ENCODE results near the gene CACFD1. TPM values are rescaled to one million over a fixed set of nuclear protein-coding genes. Genes with fewer than 3 reads are reported as not detected.

Gene CACFD1
- total RNA-seq, 1 experiment from 2014 or later: 7.5 TPM

DNA sequence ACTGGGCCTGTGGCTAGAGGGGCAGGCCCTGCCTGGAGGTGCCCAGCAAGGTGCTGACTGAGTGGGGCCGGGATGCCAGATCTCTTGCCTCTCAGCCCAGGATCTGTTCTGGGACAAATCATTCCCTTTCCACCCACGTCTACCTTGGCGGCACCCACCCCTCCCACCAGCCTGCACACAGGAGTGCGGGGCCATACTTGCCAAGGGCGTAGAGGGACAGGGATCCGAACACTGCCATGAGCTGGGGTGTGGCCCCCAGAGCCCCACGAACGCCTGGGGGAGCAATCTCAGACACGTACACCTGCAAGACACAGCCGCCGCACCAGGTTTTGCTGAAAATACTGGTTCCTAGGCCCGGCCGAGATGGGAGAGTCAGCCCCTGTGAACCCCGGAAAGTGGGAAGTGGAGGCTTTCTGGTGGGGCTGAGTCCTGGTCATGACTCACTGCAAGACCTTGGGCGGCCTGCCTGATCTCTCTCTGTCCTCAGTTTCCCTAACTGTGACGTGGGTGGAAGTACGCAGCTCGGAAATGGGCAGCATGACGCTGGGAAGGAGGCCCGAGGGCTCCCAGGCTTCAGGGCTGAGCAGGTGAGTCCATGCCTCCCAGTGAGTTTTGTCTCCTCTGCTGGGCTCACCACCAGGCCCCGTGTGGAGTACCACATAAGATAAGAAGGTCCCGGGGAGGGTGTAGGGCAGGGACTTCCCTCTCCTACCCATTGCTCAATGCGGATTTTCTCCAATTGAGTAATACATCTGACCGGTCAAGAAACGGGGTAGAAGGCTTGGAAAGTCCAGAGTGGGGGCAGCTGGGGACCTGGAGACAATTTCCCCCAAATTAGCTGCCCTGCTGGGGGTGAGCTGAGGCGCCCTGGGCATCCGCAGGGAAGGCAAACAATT lies 16.5 kb downstream of the CACFD1 start:
- Histone ChIP-seq H4K20me1 (ENCODE audit: low read length) (no peaks in the 10 kb centered on the region), H3K9me3 (ENCODE audit: low read length) (no peaks in the 10 kb centered on the region), H3F3A (ENCODE audit: low read length, unreplicated experiment) (no peaks in the 10 kb centered on the region), H3K4me2 (ENCODE audit: low read length) (no peak overlapping the region), H3K4me1 (ENCODE audit: insufficient read depth, low read length) (peaks cover 10% of the 10 kb centered on the region), H3K27ac (ENCODE audit: low read length) (no peak overlapping the region), H3K36me3 (ENCODE audit: low read depth, low read length) (no peaks in the 10 kb centered on the region; the same call in 1 of the 2 replicates), H3K9ac (ENCODE audit: low read length) (no peak overlapping the region), H3K27me3 (ENCODE audit: low read length) (no peaks in the 10 kb centered on the region), H2AFZ (ENCODE audit: low read length) (no peak overlapping the region), H3K4me3 (ENCODE audit: low read length) (no peak overlapping the region), H3K9me2 (replicated peaks; ENCODE audit: low read length) (no peaks in the 10 kb centered on the region), H3K79me2 (ENCODE audit: low read length) (peaks cover 11% of the 10 kb centered on the region)
- intact Hi-C loops (cut with micrococcal nuclease): no loop called here
- DNase-seq (no peak), ATAC-seq (no peak)
- POLR2A ChIA-PET (ENCODE audit: unreplicated experiment): no interaction called here
- TSS peak; percentile 2 for BruUV-seq (replicated peaks)
- CTCF ChIA-PET: no interaction called here
- TF ChIP-seq, protein P1, sequence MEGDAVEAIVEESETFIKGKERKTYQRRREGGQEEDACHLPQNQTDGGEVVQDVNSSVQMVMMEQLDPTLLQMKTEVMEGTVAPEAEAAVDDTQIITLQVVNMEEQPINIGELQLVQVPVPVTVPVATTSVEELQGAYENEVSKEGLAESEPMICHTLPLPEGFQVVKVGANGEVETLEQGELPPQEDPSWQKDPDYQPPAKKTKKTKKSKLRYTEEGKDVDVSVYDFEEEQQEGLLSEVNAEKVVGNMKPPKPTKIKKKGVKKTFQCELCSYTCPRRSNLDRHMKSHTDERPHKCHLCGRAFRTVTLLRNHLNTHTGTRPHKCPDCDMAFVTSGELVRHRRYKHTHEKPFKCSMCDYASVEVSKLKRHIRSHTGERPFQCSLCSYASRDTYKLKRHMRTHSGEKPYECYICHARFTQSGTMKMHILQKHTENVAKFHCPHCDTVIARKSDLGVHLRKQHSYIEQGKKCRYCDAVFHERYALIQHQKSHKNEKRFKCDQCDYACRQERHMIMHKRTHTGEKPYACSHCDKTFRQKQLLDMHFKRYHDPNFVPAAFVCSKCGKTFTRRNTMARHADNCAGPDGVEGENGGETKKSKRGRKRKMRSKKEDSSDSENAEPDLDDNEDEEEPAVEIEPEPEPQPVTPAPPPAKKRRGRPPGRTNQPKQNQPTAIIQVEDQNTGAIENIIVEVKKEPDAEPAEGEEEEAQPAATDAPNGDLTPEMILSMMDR (conservative IDR thresholded peaks at IDR 0.05; ENCODE audit: low read depth, low read length): no peak
- TF ChIP-seq EZH2 (IDR thresholded peaks at IDR 0.05; ENCODE audit: low read length, unreplicated experiment) (no peak), EZH2phosphoT487 (IDR thresholded peaks at IDR 0.05; ENCODE audit: borderline replicate concordance, low read length) (no peak)

DNA sequence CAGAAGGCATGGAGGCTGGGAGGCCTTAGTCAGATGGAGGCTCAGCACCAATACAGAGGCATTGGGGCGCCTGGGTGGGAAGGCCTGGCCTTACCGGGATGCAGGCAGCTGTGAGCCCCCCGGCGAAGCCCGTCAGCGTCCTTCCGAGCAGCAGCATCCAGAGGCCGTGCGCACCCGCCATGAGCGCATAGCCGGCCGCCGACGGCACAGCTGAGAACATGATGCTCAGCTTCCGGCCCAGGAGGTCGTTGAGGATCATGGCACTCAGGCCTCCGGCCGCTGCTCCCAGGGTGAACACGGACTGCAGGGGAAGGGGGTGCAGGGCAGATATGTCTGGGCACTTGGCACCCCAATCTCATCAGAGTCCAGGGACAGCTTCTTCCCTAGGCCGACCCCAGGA lies 17.2 kb downstream of the CACFD1 start:
- Histone ChIP-seq H3K36me3 (ENCODE audit: low read depth, low read length) (no peaks in the 10 kb centered on the region; the same call in 1 of the 2 replicates), H3K79me2 (ENCODE audit: low read length) (peaks cover 11% of the 10 kb centered on the region), H3K4me3 (ENCODE audit: low read length) (no peak overlapping the region), H3K9me2 (replicated peaks; ENCODE audit: low read length) (no peaks in the 10 kb centered on the region), H3K4me2 (ENCODE audit: low read length) (no peak overlapping the region), H3K9me3 (ENCODE audit: low read length) (no peaks in the 10 kb centered on the region), H2AFZ (ENCODE audit: low read length) (no peak overlapping the region), H3K27ac (ENCODE audit: low read length) (no peak overlapping the region), H3F3A (ENCODE audit: low read length, unreplicated experiment) (no peaks in the 10 kb centered on the region), H3K27me3 (ENCODE audit: low read length) (no peaks in the 10 kb centered on the region), H3K9ac (ENCODE audit: low read length) (no peak overlapping the region), H3K4me1 (ENCODE audit: insufficient read depth, low read length) (peaks cover 10% of the 10 kb centered on the region), H4K20me1 (ENCODE audit: low read length) (no peaks in the 10 kb centered on the region)
- intact Hi-C loops (cut with micrococcal nuclease): no loop called here
- ATAC-seq (no peak), DNase-seq (no peak)
- CTCF ChIA-PET: no interaction called here
- POLR2A ChIA-PET (ENCODE audit: unreplicated experiment): no interaction called here
- TF ChIP-seq EZH2 (IDR thresholded peaks at IDR 0.05; ENCODE audit: low read length, unreplicated experiment) (no peak), EZH2phosphoT487 (IDR thresholded peaks at IDR 0.05; ENCODE audit: borderline replicate concordance, low read length) (no peak)
- TF ChIP-seq, protein P1 (conservative IDR thresholded peaks at IDR 0.05; ENCODE audit: low read depth, low read length): no peak
- no TSS peak for BruUV-seq (replicated peaks)

DNA sequence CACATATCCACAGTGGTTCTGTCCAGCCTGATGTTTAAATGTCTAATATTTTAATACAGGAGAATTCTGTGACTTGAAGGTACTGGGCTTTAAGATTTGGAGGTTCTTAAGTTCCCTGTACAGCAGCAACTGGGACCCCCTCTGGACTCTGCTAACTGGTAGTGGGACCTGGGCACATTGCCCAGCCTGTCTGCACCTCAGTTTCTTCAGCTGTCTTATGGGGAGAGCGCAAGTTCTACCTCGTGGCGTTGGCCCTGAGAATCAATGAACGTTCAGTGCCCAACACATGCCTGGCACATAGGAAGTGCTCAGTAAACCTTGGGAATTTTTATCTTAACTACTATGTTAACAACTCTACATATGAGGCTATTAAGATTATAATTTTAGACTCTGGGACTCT lies 17.7 kb downstream of the CACFD1 start:
- Histone ChIP-seq H3F3A (ENCODE audit: low read length, unreplicated experiment) (no peaks in the 10 kb centered on the region), H3K9ac (ENCODE audit: low read length) (no peak overlapping the region), H3K36me3 (ENCODE audit: low read depth, low read length) (no peaks in the 10 kb centered on the region; the same call in 1 of the 2 replicates), H4K20me1 (ENCODE audit: low read length) (no peaks in the 10 kb centered on the region), H3K9me2 (replicated peaks; ENCODE audit: low read length) (no peaks in the 10 kb centered on the region), H3K4me2 (ENCODE audit: low read length) (peak overlapping the region; percentile 97), H3K79me2 (ENCODE audit: low read length) (peaks cover 11% of the 10 kb centered on the region), H3K9me3 (ENCODE audit: low read length) (no peaks in the 10 kb centered on the region), H2AFZ (ENCODE audit: low read length) (no peak overlapping the region), H3K27ac (ENCODE audit: low read length) (no peak overlapping the region), H3K27me3 (ENCODE audit: low read length) (no peaks in the 10 kb centered on the region), H3K4me1 (ENCODE audit: insufficient read depth, low read length) (peaks cover 10% of the 10 kb centered on the region), H3K4me3 (ENCODE audit: low read length) (0 out of 2 replicates have a peak overlapping the region, but pooled peaks have one; percentile 75)
- POLR2A ChIA-PET (ENCODE audit: unreplicated experiment): no interaction called here
- intact Hi-C loops (cut with micrococcal nuclease): no loop called here
- CTCF ChIA-PET: no interaction called here
- ATAC-seq (no peak), DNase-seq (no peak)
- TF ChIP-seq, protein P1 (conservative IDR thresholded peaks at IDR 0.05; ENCODE audit: low read depth, low read length): no peak
- TF ChIP-seq EZH2phosphoT487 (IDR thresholded peaks at IDR 0.05; ENCODE audit: borderline replicate concordance, low read length) (no peak), EZH2 (IDR thresholded peaks at IDR 0.05; ENCODE audit: low read length, unreplicated experiment) (no peak)
- BruUV-seq (replicated peaks): no TSS peak
